HG02763 (cell line): ENCODE results near the gene DVL1.

Experiments
- ATAC-seq: cut with Tn5 transposase; IDR thresholded peaks from one replicate; pipeline ENCODE4 v1.9.1; 2021; ENCODE audit warnings: mild to moderate bottlenecking, moderate library complexity; ENCODE audit not compliant: unreplicated experiment

Gene DVL1

DNA sequence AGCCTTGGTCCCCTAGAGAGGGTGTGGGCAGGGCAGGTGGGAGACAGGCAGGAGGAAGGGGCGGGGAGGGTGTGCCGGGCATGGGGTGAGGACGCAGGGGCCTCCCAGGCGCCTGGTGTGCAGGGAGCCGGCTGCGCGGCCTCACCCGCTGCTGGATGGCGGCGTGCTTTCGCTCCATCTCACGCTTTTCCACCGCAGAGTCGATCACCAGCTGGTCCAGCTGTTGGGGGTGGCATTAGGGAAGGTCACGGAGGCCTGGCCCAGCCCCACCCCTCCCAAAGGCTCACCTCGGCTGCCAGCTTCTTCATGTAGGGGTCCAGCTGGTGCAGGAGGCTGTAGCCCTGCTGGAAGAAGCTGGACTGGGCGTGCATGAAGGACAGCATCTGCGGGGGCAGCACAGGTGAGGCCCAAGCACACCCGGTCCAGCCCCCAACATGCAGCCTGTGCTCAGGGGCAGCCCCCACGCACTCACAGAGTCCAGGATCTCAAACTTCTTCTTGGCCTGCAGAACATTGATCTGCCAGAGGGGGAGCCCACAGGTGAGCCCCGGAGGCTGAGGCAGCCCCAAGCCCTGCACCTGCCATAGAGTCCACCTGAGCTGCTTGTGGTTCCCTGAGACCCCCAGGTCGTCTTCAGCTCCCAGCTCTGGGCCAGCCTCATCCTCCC is 49.4 kb downstream of the DVL1 start:
- ATAC-seq: no peak

DNA sequence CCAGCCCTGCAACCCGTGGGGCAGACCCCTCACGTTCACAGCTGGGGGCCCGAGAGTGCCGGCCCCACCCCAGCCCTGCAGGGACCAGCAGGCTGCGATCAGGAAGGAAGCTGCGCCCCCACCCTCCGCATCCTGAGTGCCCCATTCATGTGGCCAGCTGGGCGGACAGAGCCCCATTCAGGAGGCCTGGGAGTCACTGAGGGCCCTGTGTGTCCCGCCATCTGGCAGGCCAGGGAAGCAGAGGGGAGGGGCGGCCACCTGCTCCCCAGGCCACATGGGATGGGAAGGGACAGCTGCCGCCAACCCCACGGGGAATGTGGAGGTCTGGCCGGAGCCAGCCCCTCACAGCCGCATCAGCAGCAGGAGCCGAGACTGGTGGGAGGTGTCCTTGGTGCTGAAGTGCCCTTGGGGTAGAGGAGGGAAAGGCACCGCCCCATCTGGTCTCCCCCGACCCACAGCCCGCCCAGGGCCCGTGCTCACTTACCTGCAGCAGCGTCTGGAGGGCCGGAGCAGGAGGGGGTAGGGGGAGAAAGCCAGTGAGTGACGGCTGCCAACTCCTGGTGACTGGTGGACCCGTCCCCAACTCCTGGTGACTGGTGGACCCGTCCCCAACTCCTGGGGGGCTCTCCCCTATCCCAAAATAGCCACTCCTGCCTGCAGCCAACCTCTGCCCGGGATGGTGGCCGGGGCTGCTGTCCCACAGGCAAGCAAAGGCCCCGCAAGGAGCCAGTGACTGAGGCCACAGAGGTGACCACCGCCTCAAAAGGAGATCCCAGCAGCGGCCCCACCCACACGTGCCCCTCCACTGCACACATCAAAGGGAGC is 50.1 kb downstream of the DVL1 start:
- ATAC-seq: no peak

DNA sequence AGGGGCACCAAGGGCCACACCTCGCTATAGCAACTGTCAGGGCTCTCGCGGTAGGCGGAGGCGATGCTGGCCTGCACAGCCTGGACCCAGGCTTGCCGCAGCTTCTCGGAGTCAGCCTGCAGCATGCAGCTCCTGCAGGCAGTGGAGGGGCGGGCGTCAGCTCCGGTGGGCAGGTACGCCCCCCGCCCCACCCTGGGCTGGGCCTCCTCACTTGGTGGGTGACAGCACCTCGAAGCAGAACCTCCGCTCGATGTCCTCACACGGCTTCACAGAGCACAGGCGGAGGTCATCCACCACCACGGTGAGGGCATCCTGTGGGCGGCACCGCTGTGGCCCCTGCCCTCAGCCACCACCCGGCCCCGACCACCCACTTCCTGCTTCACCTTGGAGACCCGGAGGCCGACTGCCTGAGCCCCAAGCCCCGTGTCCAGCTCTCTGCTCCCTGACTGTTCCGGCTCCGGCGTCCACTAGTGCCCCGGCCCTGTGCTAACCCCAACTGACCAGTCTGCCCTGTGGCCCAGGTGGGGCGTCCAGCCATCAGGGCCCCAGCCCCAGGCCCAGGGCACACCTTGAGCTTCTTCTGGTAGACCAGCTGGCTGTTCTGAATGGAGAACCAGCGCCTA is 51.3 kb downstream of the DVL1 start:
- no peak for ATAC-seq

- ATAC-seq: no peak
Measured at GRCh38 chr1:1296070-1297061, 52.9 kb downstream of the DVL1 start.

DNA sequence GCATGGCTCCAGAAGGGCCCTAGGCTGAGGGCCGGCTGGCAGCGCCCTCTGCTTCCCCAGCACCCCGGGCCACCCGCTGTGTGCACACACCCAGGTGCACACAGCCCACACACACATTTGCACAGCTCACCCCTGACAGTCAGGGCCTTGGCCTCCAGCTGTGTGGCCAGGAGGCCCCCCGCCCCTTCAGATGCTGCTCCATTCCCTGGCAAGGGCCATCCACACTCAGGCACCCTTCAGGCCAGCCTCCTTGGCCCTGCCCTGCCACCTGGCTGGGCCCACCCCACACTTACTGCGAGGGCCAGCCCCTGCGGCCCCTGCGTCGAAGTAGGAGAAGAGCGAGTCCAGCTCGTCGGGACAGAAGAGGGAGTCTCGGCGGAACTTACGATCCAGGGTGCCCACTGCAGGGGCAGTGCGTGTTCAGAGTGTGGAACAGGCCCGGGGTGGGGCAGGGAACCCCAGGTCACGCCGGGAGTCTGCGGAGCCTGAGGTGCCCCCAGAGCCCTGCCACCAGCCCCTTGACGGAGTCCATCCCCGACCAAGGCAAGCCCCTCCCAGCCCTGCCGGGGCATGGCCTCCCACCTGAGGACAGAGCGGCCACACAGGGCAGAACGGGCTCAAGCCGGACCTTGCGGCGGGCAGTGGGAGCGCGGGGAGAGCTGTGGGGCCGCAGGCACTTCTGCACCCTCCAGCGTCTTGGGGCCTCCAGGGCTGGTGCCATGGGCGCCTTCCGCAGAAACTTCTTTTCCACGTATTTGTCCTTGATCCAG is 53.9 kb downstream of the DVL1 start:
- ATAC-seq: no peak

DNA sequence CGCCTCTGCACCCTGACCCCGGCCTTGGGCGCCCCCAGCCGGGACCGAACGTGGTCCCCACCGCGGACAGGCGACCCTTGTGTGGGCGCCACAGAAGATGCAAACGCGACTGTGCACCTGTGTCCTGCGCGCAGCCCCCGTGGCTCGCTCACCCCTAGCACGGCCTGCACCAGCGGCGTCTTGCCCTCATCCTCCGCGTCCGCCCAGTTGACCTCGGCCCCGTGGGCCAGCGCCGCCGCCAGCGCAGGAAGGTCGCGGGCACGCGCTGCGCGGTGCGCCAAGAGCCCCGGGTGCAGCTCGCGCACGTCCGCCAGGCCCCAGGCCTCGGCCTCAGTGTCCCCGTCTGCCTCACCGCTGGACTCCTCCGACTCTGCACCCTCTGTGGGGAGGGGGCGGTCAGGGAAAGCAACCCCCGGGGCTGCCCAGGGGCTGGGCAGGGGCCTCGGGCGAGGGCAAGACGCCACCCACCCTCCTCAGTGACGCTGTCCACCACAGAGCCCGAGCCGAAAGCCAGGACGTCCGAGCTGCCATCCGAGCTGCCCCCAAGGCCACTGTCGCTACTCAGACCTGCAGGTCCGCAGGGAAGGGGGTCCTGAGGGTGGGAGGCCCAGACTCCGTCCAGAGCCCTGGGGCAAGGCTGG is 54.8 kb downstream of the DVL1 start:
- no peak for ATAC-seq

DNA sequence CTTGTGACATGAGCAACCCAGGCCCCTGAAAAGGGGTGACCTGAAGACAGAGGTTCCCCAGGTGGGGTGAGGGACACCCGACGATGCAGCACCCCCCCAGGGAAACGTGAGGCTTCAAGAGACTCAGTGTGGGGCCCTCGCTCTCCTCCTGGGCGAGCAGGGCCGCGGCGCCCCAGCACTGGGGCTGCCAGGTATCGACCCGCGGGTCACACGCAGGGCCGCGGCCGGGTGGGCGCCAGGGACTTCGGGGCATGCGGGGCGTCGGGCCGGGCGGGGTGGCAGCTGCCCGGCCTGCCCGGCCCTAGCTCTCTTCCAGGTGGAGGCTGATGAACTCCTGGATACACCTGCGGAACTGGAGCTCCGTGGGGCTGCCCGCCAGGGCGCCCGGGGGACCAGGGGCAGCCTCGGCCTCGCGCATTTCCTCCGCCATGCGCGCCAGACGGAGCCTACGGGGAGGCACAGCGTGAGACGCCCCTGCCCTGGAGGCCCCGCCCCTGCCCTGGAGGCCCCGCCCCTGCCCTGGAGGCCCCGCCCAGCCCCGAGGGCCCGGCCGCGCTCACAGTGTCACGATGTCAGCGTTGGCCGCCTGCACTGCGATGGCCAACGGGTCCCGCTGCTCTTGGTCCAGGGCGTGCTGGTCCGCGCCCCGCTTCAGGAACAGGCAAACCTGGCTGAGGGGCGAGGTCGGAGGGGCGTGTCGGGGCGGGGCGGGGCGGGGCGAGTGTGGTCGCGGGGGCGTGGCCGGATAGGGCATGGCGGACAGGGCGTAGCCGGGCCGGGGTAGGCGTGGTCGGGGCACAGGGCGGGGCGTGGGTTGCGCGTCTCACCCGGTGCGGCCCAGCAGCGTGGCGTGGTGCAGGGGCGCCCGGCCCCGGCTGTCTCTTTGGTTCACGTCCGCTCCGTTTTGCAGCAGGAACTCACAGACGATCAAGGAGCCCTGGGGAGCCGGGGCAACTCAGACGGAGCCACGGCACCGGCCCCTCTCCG is 55.7 kb downstream of the DVL1 start:
- no peak for ATAC-seq

- ATAC-seq: no peak
Measured at GRCh38 chr1:1292851-1293250, 56.4 kb downstream of the DVL1 start.

- no peak for ATAC-seq
Measured at GRCh38 chr1:1292442-1292779, 56.8 kb downstream of the DVL1 start.

DNA sequence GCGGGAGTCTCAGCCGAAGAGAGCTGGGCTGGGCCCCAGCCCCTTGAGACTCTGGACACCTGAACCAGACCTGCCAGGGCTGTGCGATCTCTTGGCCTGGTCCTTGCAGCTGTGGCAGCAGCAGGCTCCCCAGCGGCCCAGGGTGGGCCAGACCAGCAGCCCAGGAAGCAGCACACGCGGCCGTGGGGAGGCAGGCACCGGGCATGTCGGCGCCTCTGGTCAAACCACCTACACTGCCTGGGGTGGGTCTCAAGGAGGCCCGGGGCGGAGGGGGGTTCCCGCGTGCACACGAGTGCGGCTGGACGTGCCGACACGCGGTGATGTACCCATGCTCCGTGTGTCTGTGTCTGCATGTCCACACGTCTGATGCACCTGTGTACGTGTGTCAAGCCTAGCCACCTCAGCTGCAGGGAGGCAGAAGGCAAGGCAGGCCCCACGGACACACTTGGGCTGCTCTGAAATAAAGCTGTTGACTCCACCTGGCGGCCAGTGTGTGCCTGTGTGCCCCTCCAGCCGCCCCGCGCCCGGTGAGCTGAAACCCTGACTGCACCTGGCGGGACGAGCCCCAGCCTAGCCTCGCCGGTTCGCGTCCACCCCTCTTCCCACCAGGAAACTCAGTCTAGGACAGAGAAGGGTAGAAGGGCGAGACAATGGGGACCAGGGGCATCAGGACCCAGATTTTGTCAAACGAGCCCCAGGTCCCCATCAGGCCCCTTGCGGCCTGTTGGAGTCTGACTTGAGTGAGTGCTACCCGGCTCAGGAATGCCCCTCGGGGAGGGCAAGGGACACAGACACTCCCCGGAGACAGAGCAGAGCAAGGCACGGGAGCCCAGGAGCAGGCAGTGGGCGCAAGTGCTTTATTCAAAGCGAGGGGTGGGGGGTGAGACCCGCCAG is 57.4 kb downstream of the DVL1 start:
- ATAC-seq: no peak

GRCh38 chr1:1291023-1291528 is 58.1 kb downstream of the DVL1 start:
- no peak for ATAC-seq

- no peak for ATAC-seq
Measured at GRCh38 chr1:1290238-1290731, 58.9 kb downstream of the DVL1 start.

GRCh38 chr1:1287288-1288110 is 61.7 kb downstream of the DVL1 start:
- no peak for ATAC-seq

DNA sequence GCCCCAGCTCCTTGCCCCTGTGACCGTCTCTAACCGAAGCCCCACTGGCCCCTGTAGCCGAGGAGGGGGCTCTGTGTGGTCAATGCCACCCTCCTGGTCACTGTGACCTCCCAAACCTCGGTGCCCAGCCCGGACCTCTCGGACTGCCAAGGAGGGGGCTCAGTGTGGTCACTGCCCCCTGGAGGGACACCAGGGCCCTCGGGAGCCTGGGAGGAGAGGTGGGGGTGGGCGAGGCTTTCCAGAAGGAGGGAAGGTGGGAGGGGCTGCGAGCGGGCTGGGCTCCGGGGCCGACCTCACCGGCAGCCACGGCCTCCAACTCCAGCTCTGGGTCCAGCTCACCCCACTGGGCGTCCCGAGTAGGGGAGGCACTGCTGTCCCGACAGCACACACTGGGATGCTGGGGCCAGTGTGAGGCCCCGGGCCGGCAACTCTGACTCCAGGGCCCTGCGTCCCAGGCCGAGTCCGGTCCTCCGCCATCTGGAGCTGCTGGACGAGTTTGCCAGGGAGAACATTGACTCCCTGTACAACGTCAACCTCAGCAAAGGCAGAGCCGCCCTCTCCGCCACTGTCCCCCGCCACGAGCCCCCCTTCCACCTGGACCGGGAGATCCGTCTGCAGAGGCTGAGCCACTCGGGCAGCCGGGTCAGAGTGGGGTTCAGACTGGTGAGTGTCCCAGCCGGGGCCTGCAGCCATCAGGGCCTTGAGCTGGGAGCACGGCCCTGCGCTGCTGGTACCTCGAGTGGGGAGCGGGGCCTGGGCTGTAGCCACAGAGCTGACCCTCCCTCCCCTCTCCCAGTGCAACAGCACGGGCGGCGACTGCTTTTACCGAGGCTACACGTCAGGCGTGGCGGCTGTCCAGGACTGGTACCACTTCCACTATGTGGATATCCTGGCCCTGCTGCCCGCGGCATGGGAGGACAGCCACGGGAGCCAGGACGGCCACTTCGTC is 62.6 kb downstream of the DVL1 start:
- no peak for ATAC-seq

DNA sequence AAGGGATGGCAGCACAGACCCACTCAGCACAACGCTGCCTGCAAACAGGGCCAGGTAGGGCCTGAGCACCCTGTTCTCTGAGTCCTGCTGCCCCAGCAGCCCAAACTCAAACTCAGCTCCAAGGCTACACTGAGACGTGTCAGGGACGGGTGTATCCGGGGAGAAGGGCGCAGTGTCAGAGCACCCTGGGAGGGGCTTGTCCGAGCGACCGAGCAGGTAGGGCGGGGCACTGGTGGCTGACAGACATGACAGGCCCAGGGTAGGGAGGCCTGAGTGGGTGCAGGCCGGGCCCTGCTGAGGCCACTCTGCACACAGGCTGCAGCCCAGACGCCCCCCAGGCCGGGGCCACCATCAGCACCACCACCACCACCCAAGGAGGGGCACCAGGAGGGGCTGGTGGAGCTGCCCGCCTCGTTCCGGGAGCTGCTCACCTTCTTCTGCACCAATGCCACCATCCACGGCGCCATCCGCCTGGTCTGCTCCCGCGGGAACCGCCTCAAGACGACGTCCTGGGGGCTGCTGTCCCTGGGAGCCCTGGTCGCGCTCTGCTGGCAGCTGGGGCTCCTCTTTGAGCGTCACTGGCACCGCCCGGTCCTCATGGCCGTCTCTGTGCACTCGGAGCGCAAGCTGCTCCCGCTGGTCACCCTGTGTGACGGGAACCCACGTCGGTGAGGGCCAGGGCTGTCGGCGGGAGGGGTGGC is 63.5 kb downstream of the DVL1 start:
- no peak for ATAC-seq
